Endodermal cell (in vitro differentiated cells): Measurements from ENCODE around the gene SLC24A4. TPM values are rescaled to one million over a fixed set of nuclear protein-coding genes. Genes with fewer than 3 reads are reported as not detected.
A peak's percentile ranks its signal among the peaks of the same experiment; 100 is the strongest.

Source experiments
- DNase-seq: peaks from one replicate; pipeline ENCODE4 v3.0.0-alpha.2; 2017
- H3K27ac ChIP-seq: 2 replicates; pipeline ENCODE4 v1.5.1; 2013; ENCODE audit warnings: mild to moderate bottlenecking, low read depth, low read length, moderate library complexity
- H3K27me3 ChIP-seq: 2 replicates; pipeline ENCODE4 v1.6.1; 2013; ENCODE audit warnings: mild to moderate bottlenecking, low read length, moderate library complexity; ENCODE audit not compliant: insufficient read depth, control insufficient read depth, poor library complexity, severe bottlenecking
- H3K36me3 ChIP-seq: 2 replicates; pipeline ENCODE4 v1.7.0; 2013; ENCODE audit warnings: mild to moderate bottlenecking, low read length, moderate library complexity; ENCODE audit not compliant: control insufficient read depth, insufficient read depth
- H3K4me1 ChIP-seq: one replicate; pipeline ENCODE4 v1.7.0; 2013; ENCODE audit warnings: low read length; ENCODE audit not compliant: control insufficient read depth, insufficient read depth
- H3K4me3 ChIP-seq: 2 replicates; pipeline ENCODE4 v1.5.1; 2013; ENCODE audit warnings: mild to moderate bottlenecking, low read length, moderate library complexity
- H3K9ac ChIP-seq: 2 replicates; pipeline ENCODE4 v1.6.1; 2013; ENCODE audit warnings: mild to moderate bottlenecking, low read length, moderate library complexity; ENCODE audit not compliant: poor library complexity, severe bottlenecking; ENCODE audit errors: extremely low read depth
- H3K9me3 ChIP-seq: 2 replicates; pipeline ENCODE4 v1.6.1; 2013; ENCODE audit warnings: mild to moderate bottlenecking, low read length, moderate library complexity; ENCODE audit not compliant: control insufficient read depth
- H3K27ac Mint-ChIP-seq: 2 replicates; pipeline ENCODE4 v1.8.0; 2020; ENCODE audit warnings: mixed read lengths
- H3K27me3 Mint-ChIP-seq: 2 replicates; pipeline ENCODE4 v1.8.0; 2021; ENCODE audit warnings: mild to moderate bottlenecking, mixed read lengths; ENCODE audit not compliant: insufficient read depth
- H3K36me3 Mint-ChIP-seq: 2 replicates; pipeline ENCODE4 v1.8.0; 2020; ENCODE audit warnings: low read depth, mixed read lengths
- H3K4me1 Mint-ChIP-seq: 2 replicates; pipeline ENCODE4 v1.8.0; 2020; ENCODE audit warnings: mixed read lengths
- H3K4me3 Mint-ChIP-seq: 2 replicates; pipeline ENCODE4 v1.8.0; 2020; ENCODE audit warnings: mild to moderate bottlenecking, moderate library complexity, mixed read lengths
- H3K9me3 Mint-ChIP-seq: 2 replicates; pipeline ENCODE4 v1.8.0; 2020; ENCODE audit warnings: mild to moderate bottlenecking, mixed read lengths
- WGBS, 2 experiments: methylation state at CpG; one replicate each; pipeline versions ENCODE4 v1.1.5 to v1.1.7; 2013; ENCODE audit warnings: missing lambda C conversion rate in 2 of 2, mixed read lengths in 1 of 2; ENCODE audit not compliant: insufficient coverage in 1 of 2, insufficient read length in 1 of 2; 5-methylcytosine and 5-hydroxymethylcytosine counted together
- long read RNA-seq, 4 experiments: library from polyadenylated mRNA in 2 of 4; library from RNA in 1 of 4; library from capped mRNA in 1 of 4; stranded (forward) in 3 of 4; unstranded in 1 of 4; transcript quantifications; one replicate each; pipeline ENCODE4 v2.0.0, GENCODE V29; 2020 to 2021; ENCODE audit warnings: inconsistent platforms in 1 of 4
- polyA plus RNA-seq, 2 experiments: library from polyadenylated mRNA; stranded (reverse); fragments of 50-300 nt; gene quantifications; one replicate each; pipeline ENCODE4 v1.2.3, GENCODE V29; 2013
- total RNA-seq, 2 donors: library from RNA; stranded (reverse); fragmentation: NEBNext Ultra II Directional in 1 of 2; extraction: Animal tissue kit (Norgen Biotek cat#: 25700) in 1 of 2; gene quantifications; 2 replicates in 1 of 2; 3 replicates in 1 of 2; pipeline ENCODE4 v1.2.1, GENCODE V29; 2021
- TF ChIP-seq, protein P1 (sequence below): fragments of 200-600 bp; sonication (generic); conservative IDR thresholded peaks from 2 replicates; pipeline ENCODE4 v1.5.0; 2021; ENCODE audit warnings: antibody characterized with exemption, mild to moderate bottlenecking

The SLC24A4 gene, protein sequence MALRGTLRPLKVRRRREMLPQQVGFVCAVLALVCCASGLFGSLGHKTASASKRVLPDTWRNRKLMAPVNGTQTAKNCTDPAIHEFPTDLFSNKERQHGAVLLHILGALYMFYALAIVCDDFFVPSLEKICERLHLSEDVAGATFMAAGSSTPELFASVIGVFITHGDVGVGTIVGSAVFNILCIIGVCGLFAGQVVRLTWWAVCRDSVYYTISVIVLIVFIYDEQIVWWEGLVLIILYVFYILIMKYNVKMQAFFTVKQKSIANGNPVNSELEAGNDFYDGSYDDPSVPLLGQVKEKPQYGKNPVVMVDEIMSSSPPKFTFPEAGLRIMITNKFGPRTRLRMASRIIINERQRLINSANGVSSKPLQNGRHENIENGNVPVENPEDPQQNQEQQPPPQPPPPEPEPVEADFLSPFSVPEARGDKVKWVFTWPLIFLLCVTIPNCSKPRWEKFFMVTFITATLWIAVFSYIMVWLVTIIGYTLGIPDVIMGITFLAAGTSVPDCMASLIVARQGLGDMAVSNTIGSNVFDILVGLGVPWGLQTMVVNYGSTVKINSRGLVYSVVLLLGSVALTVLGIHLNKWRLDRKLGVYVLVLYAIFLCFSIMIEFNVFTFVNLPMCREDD
- under 1 TPM; 0.09 to 0.29 TPM for total RNA-seq
- polyA plus RNA-seq (2013, experiment 1 of 2): 0.25 TPM
- polyA plus RNA-seq (2013, experiment 2 of 2): 0.12 TPM
- long read RNA-seq, experiment 1: 0 reads
- long read RNA-seq, experiment 2: 0 reads
- long read RNA-seq, experiment 3: 0 reads
- long read RNA-seq, experiment 4: 0 reads

DNA sequence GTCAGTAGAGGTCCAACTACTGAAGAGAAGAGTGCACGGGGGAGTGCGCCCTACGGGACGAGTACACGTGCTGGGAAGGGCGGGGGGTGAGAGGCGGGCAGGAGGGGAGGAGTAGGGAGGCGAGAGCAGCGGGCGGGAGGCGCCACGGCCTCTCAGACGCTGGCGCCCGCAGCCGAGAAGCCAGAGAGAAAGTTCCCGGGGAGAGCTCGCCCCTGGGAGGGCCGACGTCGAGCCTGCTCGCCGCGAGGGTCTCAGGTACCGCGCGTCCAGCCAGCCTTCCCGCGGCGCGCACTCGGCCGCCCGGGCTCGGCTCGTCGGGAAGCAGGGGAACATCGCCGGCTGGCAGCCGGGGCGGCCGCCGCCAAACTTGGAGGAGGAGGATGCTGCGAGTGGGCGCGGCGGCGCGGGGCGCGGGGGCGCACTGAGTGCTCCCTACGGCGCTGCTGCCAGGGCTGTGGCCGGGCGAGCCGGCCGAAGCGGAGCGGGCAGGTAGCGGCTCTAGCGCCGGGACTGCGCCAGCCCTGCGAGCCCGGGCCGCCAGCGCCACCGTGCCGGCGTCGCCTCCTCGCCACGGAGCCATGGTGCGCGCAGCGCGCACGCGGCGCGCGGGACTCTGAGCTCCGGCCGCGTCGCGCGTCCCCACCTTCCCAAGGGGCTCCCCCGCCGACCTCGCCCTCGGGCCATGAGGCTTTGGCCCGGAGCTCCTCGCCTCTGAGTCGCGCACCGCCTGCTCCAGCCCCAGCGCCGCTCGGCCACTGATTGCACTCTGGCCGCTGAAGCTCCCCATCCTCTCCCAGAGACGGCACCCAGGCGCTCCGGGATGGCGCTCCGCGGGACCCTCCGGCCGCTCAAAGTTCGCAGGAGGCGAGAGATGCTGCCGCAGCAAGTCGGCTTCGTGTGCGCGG, at the start of gene SLC24A4:
Gene SLC24A4, plus strand, starts transcription at position 155 of the 905 bp plus-strand sequence. Its CDS starts 666 bp downstream, at position 821.
- no peaks in the 10 kb centered on the region for H3K9me3 ChIP-seq
- Mint-ChIP-seq H3K27me3 (peaks cover 98% of the 10 kb centered on the region), H3K36me3 (no peaks in the 10 kb centered on the region), H3K27ac (no peak within 1 kb of the TSS), H3K9me3 (no peaks in the 10 kb centered on the region), H3K4me1 (peaks cover 6% of the 10 kb centered on the region), H3K4me3 (peak within 1 kb of the TSS; percentile 53)
- peaks cover 100% of the 10 kb centered on the region for H3K27me3 ChIP-seq
- peak; percentile 79 for DNase-seq
- peak within 1 kb of the TSS; percentile 69 for H3K4me3 ChIP-seq
- no peak within 1 kb of the TSS for H3K27ac ChIP-seq
- no peaks in the 10 kb centered on the region for H3K4me1 ChIP-seq
- TF ChIP-seq, protein P1, sequence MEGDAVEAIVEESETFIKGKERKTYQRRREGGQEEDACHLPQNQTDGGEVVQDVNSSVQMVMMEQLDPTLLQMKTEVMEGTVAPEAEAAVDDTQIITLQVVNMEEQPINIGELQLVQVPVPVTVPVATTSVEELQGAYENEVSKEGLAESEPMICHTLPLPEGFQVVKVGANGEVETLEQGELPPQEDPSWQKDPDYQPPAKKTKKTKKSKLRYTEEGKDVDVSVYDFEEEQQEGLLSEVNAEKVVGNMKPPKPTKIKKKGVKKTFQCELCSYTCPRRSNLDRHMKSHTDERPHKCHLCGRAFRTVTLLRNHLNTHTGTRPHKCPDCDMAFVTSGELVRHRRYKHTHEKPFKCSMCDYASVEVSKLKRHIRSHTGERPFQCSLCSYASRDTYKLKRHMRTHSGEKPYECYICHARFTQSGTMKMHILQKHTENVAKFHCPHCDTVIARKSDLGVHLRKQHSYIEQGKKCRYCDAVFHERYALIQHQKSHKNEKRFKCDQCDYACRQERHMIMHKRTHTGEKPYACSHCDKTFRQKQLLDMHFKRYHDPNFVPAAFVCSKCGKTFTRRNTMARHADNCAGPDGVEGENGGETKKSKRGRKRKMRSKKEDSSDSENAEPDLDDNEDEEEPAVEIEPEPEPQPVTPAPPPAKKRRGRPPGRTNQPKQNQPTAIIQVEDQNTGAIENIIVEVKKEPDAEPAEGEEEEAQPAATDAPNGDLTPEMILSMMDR: no peak
- no peak within 1 kb of the TSS for H3K9ac ChIP-seq
- WGBS, 2 experiments: 1% methylated on average over 50 to 117 of the region's 117 CpGs
- no peaks in the 10 kb centered on the region for H3K36me3 ChIP-seq

DNA sequence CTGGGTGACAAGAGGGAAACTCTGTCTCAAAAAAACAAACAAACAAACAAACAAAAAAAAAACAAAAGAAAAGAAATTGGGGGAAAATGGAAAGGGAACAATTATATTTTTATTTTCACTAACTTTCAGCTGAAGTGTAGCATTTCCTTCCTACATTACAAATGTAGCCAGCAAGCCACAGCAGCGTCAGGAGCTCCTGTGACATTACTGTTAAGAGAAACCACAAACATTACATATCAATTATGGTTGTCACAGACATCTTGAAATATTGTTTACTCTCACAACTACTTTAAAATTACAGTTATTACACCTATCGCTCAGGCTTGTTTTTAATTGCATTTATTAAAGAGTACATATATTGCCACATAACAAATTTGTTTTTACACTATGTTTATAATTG, 49.8 kb upstream of the SLC24A4 start:
- 71 to 73% methylated on average over 1 of the region's 2 CpGs for WGBS, 2 experiments

More for the DNA sequence above, 49.8 kb upstream of the SLC24A4 start:
- H3K27ac Mint-ChIP-seq: no peak overlapping the region
- Histone ChIP-seq H3K27ac (no peak overlapping the region), H3K4me3 (no peak overlapping the region), H3K27me3 (peaks cover 5% of the 10 kb centered on the region), H3K36me3 (no peaks in the 10 kb centered on the region), H3K4me1 (no peaks in the 10 kb centered on the region), H3K9me3 (no peaks in the 10 kb centered on the region), H3K9ac (no peak overlapping the region)
- H3K9me3 Mint-ChIP-seq: no peaks in the 10 kb centered on the region
- H3K4me1 Mint-ChIP-seq: no peaks in the 10 kb centered on the region
- no peaks in the 10 kb centered on the region for H3K36me3 Mint-ChIP-seq
- no peak overlapping the region for H3K4me3 Mint-ChIP-seq
- TF ChIP-seq, protein P1: no peak
- DNase-seq: no peak
- H3K27me3 Mint-ChIP-seq: peaks cover 21% of the 10 kb centered on the region
